ENCODE measurements around the gene VASP. TPM values are rescaled to one million over a fixed set of nuclear protein-coding genes. Genes with fewer than 3 reads are reported as not detected.

VASP gene
- polyA plus RNA-seq, 2 of the 4 experiments (the other 2 are of a cell fraction), result 64.5 to 94.3 TPM

DNA sequence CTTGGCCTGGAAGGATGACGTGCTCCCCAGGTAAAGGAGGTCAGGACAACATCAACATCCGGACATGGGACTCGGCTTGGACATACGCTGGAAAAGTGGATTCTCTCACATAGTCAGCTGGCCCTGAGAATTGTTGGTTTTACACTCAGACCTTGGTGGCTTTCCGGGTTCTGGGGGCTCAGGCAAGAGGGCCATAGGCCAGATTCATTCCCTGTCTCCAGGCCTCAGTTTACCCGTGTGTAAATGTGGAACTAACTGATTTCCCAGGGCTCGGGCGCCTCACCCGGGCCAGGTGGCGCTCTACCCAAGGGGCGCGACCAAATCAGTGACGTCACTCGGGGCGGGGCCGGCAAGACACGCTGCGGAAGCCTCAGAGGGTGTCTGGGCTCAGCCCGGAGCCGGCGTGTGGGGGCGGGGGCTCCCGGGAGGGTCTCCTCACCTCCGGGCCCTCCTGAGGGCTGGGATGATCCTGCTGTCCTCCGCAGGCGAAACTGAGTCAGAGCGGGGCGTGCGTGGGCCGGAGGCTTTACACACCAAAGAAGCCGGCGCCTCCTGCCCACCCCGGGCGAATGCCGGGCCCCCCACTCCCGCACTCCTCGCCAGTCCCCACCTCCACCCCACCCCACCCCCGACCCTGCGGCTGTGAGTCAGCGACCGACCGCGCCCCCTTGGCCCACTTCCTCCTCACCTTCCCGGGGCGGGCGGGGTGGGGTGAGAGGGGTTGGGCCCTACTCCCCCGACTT lies 862 bp upstream of the VASP start (continued):
- TF ChIP-seq MAZ (IDR thresholded peaks at IDR 0.05; ENCODE audit: borderline replicate concordance, low read depth, low read length) (peak; percentile 93; the same call in 1 of the 2 replicates), TP53 (CRISPR knock-in tag; IDR thresholded peaks at IDR 0.05) (peak; percentile 66; the same call in 1 of the 2 replicates), RAD21 (conservative IDR thresholded peaks at IDR 0.05 in 1 of 2, IDR thresholded peaks at IDR 0.05 in 1 of 2) (peak; percentile 48 to 59), RFX5 (IDR thresholded peaks at IDR 0.05) (peak; percentile 65; the same call in 1 of the 2 replicates), NFE2L2 (conservative IDR thresholded peaks at IDR 0.05; ENCODE audit: low read length) (no peak), SREBF2 (IDR thresholded peaks at IDR 0.05) (no peak), HOXB13 (CRISPR knock-in tag; IDR thresholded peaks at IDR 0.05; ENCODE audit: low read depth) (peak; percentile 93; the same call in 1 of the 2 replicates), PBX3 (IDR thresholded peaks at IDR 0.05) (no peak), ZSCAN20 (CRISPR knock-in tag; IDR thresholded peaks at IDR 0.05) (0 out of 2 replicates have a peak, but pooled peaks have one; percentile 53), CBX2 (IDR thresholded peaks at IDR 0.05; ENCODE audit: borderline replicate concordance, low read depth) (no peak), KDM1A (IDR thresholded peaks at IDR 0.05; ENCODE audit: low read depth) (no peak), EHMT2 (IDR thresholded peaks at IDR 0.05; ENCODE audit: low read depth) (no peak), ZFP36 (IDR thresholded peaks at IDR 0.05; ENCODE audit: borderline replicate concordance, partially characterized antibody) (no peak), REST (IDR thresholded peaks at IDR 0.05) (no peak), CHD4 (IDR thresholded peaks at IDR 0.05; ENCODE audit: borderline replicate concordance) (no peak), MAFK (IDR thresholded peaks at IDR 0.05; ENCODE audit: partially characterized antibody) (no peak), SMC3 (IDR thresholded peaks at IDR 0.05) (peak; percentile 55), RCOR1 (IDR thresholded peaks at IDR 0.05; ENCODE audit: low read depth, low read length) (no peak), EHF (CRISPR knock-in tag; IDR thresholded peaks at IDR 0.05) (peak; percentile 96), CTCF (IDR thresholded peaks at IDR 0.05) (peak; percentile 81), JUNB (IDR thresholded peaks at IDR 0.05) (no peak; the same call in none of the 2 replicates), HOXB5 (CRISPR knock-in tag; IDR thresholded peaks at IDR 0.05) (peak; percentile 92), CHD2 (IDR thresholded peaks at IDR 0.05; ENCODE audit: low read length, partially characterized antibody) (no peak), NPAS2 (CRISPR knock-in tag; IDR thresholded peaks at IDR 0.05; ENCODE audit: borderline replicate concordance) (no peak), NR3C1 (IDR thresholded peaks at IDR 0.05) (no peak), HEYL (CRISPR knock-in tag; IDR thresholded peaks at IDR 0.05) (peak; percentile 82), TFCP2L1 (CRISPR knock-in tag; IDR thresholded peaks at IDR 0.05) (no peak; the same call in 1 of the 2 replicates), GATA3 (IDR thresholded peaks at IDR 0.05; ENCODE audit: borderline replicate concordance) (no peak), ESRRA (IDR thresholded peaks at IDR 0.05; ENCODE audit: borderline replicate concordance, low read length) (no peak), PHF8 (IDR thresholded peaks at IDR 0.05; ENCODE audit: borderline replicate concordance, low read depth) (peak; percentile 55; the same call in 1 of the 2 replicates), EP300 (IDR thresholded peaks at IDR 0.05) (peak; percentile 17 to 30; a peak in 1 of 5 replicates), HDAC2 (IDR thresholded peaks at IDR 0.05) (no peak)
- TF ChIP-seq, protein P1, sequence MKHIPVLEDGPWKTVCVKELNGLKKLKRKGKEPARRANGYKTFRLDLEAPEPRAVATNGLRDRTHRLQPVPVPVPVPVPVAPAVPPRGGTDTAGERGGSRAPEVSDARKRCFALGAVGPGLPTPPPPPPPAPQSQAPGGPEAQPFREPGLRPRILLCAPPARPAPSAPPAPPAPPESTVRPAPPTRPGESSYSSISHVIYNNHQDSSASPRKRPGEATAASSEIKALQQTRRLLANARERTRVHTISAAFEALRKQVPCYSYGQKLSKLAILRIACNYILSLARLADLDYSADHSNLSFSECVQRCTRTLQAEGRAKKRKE (CRISPR knock-in tag; IDR thresholded peaks at IDR 0.05; ENCODE audit: low read depth), result peak; percentile 92
- TF ChIP-seq, protein P2, sequence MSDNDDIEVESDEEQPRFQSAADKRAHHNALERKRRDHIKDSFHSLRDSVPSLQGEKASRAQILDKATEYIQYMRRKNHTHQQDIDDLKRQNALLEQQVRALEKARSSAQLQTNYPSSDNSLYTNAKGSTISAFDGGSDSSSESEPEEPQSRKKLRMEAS (IDR thresholded peaks at IDR 0.05), result peak; percentile 82
- TF ChIP-seq, protein P3, sequence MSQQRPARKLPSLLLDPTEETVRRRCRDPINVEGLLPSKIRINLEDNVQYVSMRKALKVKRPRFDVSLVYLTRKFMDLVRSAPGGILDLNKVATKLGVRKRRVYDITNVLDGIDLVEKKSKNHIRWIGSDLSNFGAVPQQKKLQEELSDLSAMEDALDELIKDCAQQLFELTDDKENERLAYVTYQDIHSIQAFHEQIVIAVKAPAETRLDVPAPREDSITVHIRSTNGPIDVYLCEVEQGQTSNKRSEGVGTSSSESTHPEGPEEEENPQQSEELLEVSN (IDR thresholded peaks at IDR 0.05; ENCODE audit: borderline replicate concordance, low read depth), result 0 out of 2 replicates have a peak, but pooled peaks have one; percentile 10

Measured in A549 (cell line).